ENCODE measurements around the gene OVCH1. TPM values are rescaled to one million over a fixed set of nuclear protein-coding genes. Genes with fewer than 3 reads are reported as not detected.

The OVCH1 gene
- total RNA-seq, 1 experiment from 2014 or later, result not detected

DNA sequence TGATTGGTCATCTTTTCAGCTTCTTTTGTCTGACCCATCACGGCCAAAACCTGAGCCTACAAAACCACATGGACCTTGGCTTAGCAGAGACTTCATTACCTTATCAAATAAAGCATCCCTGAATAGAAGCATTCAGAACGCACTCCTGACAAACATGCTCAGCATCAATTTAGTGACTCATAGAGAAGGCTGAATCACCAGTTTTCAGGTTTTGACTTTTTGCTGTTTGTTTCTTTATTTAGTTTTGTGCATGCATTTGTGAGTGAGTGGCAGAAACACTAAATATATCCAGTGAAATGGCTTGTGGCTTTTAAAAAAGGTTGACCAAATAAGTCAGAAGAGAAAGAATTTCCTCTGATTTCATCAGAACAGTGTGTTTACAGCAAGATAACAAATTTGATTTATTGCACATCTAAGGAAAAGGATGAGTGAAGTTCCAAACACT is 19.0 kb upstream of the OVCH1 start:
- no peak for TF ChIP-seq POLR2A (IDR thresholded peaks at IDR 0.05; ENCODE audit: borderline replicate concordance, extremely low read depth, insufficient read depth, insufficient read length)
- TF ChIP-seq SRF (IDR thresholded peaks at IDR 0.05; ENCODE audit: low read depth), result no peak
- TF ChIP-seq, protein P1, sequence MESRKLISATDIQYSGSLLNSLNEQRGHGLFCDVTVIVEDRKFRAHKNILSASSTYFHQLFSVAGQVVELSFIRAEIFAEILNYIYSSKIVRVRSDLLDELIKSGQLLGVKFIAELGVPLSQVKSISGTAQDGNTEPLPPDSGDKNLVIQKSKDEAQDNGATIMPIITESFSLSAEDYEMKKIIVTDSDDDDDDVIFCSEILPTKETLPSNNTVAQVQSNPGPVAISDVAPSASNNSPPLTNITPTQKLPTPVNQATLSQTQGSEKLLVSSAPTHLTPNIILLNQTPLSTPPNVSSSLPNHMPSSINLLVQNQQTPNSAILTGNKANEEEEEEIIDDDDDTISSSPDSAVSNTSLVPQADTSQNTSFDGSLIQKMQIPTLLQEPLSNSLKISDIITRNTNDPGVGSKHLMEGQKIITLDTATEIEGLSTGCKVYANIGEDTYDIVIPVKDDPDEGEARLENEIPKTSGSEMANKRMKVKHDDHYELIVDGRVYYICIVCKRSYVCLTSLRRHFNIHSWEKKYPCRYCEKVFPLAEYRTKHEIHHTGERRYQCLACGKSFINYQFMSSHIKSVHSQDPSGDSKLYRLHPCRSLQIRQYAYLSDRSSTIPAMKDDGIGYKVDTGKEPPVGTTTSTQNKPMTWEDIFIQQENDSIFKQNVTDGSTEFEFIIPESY (IDR thresholded peaks at IDR 0.05; ENCODE audit: extremely low read depth, insufficient replicate concordance, low read length), result no peak
- no peak for TF ChIP-seq EZH2phosphoT487 (IDR thresholded peaks at IDR 0.05; ENCODE audit: borderline replicate concordance)
- TF ChIP-seq, protein P2, sequence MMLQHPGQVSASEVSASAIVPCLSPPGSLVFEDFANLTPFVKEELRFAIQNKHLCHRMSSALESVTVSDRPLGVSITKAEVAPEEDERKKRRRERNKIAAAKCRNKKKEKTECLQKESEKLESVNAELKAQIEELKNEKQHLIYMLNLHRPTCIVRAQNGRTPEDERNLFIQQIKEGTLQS (IDR thresholded peaks at IDR 0.05), result no peak
- no peak for TF ChIP-seq ELF1 (IDR thresholded peaks at IDR 0.05; ENCODE audit: borderline replicate concordance, low read depth)
- TF ChIP-seq YY1 (IDR thresholded peaks at IDR 0.05; ENCODE audit: extremely low read depth, insufficient replicate concordance, low read depth, low read length), result no peak
- TF ChIP-seq EZH2 (IDR thresholded peaks at IDR 0.05), result no peak
- no peak for TF ChIP-seq ZFX (IDR thresholded peaks at IDR 0.05)
- no peak for TF ChIP-seq SIN3A (IDR thresholded peaks at IDR 0.05; ENCODE audit: low read depth)
- TF ChIP-seq EGR1 (IDR thresholded peaks at IDR 0.05; ENCODE audit: low read depth), result no peak
- no peak for TF ChIP-seq SP1 (IDR thresholded peaks at IDR 0.05; ENCODE audit: low read depth)
- TF ChIP-seq CBX3 (IDR thresholded peaks at IDR 0.05; ENCODE audit: low read depth), result no peak
- Histone ChIP-seq H3K27ac (ENCODE audit: low read depth, low read length) (no peak overlapping the region), H3K4me2 (ENCODE audit: low read length) (no peak overlapping the region), H3K9me3 (ENCODE audit: control insufficient read depth in 1 of 2, insufficient read depth in 1 of 2, low read depth in 1 of 2, low read length in 2 of 2) (no peaks in the 10 kb centered on the region), H3K4me1 (ENCODE audit: control insufficient read depth in 1 of 2, insufficient read depth in 2 of 2, low read length in 2 of 2) (no peaks in the 10 kb centered on the region), H3K9me2 (ENCODE audit: insufficient read depth) (no peaks in the 10 kb centered on the region), H3K9ac (ENCODE audit: low read length) (no peak overlapping the region), H3K36me3 (ENCODE audit: control insufficient read depth in 1 of 2, insufficient read depth in 2 of 2, low read length in 2 of 2) (no peaks in the 10 kb centered on the region), H3K79me2 (ENCODE audit: insufficient read depth, low read length) (no peaks in the 10 kb centered on the region), H3K4me3 (replicated peaks in 1 of 2; ENCODE audit: low read depth in 1 of 2, low read length in 2 of 2) (no peak overlapping the region), H4K20me1 (ENCODE audit: insufficient read depth) (no peaks in the 10 kb centered on the region), H3K27me3 (ENCODE audit: insufficient read depth, low read length) (no peaks in the 10 kb centered on the region), H2AFZ (ENCODE audit: low read depth, low read length, poor library complexity, severe bottlenecking) (no peak overlapping the region)
- POLR2A ChIA-PET, result interaction anchor here (1.2 kb wide), 1 partner anchor 1239 kb away, joined by 3 read pairs; no protein-coding TSS in a partner anchor
- DNase-seq (ENCODE audit: low read depth, low spot score) (no peak), ATAC-seq (no peak)
- RAD21 ChIA-PET (ENCODE audit: low non-redundant PET in 1 of 2, low total read pairs in 2 of 2, uncharacterized antibody in 2 of 2, unreplicated experiment in 2 of 2), result no interaction called here
- CTCF ChIA-PET, result interaction anchor here (1.3 kb wide), 1 partner anchor 199 kb away, joined by 10 read pairs; no protein-coding TSS in a partner anchor
- no TSS peak for BruUV-seq (replicated peaks)
- intact Hi-C loops (cut with micrococcal nuclease), result loop anchor here (10.0 kb wide), 2 partner anchors 452 to 1468 kb away; no protein-coding TSS in a partner anchor

Measured in HCT116 (cell line).